22Rv1 (cell line): ENCODE results near the gene MTERF4.

Experiments used
- H3K27ac ChIP-seq: fragments of 450-650 bp; 2 replicates; pipeline ENCODE4 v1.5.1; 2017
- CTCF ChIP-seq: fragments of 450-650 bp; IDR thresholded peaks from 2 replicates; pipeline ENCODE4 v1.5.1; 2017; ENCODE audit warnings: mild to moderate bottlenecking
- ZFX ChIP-seq: fragments of 450-650 bp; IDR thresholded peaks from 2 replicates; pipeline ENCODE4 v1.6.1; 2017; ENCODE audit warnings: antibody characterized with exemption, borderline replicate concordance

Gene MTERF4

GRCh38 chr2:241049739-241050623 lies 52.1 kb downstream of the MTERF4 start:
- TF ChIP-seq ZFX, result no peak
- no peak for TF ChIP-seq CTCF
- no peak overlapping the region for H3K27ac ChIP-seq

DNA sequence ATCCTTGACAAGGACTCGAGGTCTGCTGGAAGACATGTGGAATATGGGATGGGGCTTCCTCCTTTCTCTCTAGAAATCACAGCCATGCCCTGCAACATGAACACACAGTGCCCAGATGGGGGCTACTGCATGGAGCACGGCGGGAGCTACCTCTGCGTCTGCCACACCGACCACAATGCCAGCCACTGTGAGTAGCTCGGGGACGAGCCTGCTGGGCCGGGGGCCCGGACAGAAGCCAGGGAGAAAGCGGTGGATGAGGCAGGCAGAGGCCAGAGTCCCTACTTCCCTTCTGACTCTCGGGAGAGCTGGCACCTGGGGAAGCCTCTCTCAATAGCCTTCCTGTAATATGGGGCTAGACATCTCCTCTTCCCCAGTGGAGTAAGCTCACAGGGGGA lies 53.1 kb downstream of the MTERF4 start:
- no peak for TF ChIP-seq ZFX
- no peak for TF ChIP-seq CTCF
- no peak overlapping the region for H3K27ac ChIP-seq

DNA sequence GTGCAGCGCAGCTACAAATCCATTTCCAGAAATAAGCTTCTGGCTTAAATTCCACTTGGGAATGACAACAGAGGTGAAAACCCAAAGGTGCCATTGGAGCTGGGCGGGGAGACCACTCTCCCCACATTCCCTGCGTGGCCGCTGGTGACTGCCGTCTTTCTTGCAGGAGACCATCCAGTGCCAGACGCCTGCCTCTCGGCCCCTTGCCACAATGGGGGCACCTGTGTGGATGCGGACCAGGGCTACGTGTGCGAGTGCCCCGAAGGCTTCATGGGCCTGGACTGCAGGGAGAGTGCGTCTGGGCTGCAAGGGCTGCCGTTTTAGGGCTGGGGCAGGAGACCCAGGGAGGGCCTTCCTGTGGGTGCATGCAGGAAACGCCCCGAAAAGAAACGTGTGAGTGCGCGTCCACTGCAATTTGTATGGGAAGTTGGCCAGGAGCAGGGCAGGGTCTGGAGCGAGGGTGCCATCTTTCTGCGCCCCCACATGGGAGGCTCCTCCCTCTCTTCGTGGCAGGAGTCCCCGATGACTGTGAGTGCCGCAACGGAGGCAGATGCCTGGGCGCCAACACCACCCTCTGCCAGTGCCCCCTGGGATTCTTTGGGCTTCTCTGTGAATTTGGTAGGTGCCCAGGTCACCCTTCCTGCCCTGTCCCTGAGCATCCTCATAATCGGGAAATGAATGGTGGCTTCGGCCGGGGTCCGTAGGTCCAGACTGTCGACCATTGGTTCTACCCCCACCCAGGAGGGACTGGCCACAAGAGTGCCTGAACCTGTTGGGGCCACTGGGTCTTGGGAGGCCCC lies 53.7 kb downstream of the MTERF4 start:
- TF ChIP-seq CTCF (no peak), ZFX (no peak)
- H3K27ac ChIP-seq, result no peak overlapping the region

DNA sequence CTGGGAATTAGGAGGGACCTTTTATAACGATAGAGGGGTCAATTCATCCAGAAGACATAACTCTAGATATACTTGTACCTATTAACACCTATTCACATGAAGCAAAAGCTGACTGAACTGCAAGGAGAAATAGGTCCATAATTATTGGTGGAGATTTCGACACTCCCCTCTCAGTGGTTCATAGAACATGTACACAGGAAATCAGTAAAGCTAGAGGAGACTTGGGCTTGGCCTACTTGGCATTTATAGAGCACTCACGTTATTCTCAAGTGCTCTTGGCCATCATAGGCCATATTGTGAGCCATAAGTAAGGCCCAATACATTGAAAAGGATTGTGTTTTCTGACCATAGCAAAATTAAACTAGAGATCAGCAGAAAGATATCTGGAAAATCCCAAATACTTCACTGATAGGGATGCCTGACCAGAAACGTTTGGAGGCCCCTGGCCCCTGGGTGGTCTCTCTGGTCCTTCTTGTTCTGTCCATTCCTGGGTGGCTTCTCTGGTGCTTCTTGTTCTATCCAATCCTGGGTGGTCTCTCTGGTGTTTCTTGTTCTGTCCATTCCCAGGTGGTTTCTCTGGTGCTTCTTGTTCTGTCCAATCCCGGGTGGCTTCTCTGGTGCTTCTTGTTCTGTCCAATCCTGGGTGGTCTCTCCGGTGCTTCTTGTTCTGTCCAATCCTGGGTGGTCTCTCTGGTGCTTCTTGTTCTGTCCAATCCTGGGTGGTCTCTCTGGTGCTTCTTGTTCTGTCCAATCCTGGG lies 54.7 kb downstream of the MTERF4 start:
- no peak overlapping the region for H3K27ac ChIP-seq
- no peak for TF ChIP-seq ZFX
- TF ChIP-seq CTCF, result no peak
